Stimulated activated memory B cell treated with anti-CD40 and anti-IgM and Interleukin-4, amounts not matched to agents 10 μg/mL and 1 μg/mL and 100 μg/mL, for 72 hours (primary cell): ENCODE data around the gene PPP1R2.

Experiments
- ATAC-seq: fragments of 150-1000 bp; cut with Tn5 transposase; 2 replicates; pipeline ENCODE4 v1.10.0; 2021
- H3K27ac Mint-ChIP-seq: one replicate; pipeline ENCODE4 v1.8.0; 2022; ENCODE audit warnings: mild to moderate bottlenecking, mixed read lengths
- H3K27me3 Mint-ChIP-seq: one replicate; pipeline ENCODE4 v1.8.0; 2022; ENCODE audit warnings: mixed read lengths
- H3K36me3 Mint-ChIP-seq: one replicate; pipeline ENCODE4 v1.8.0; 2022; ENCODE audit warnings: mixed read lengths
- H3K4me1 Mint-ChIP-seq: one replicate; pipeline ENCODE4 v1.8.0; 2022; ENCODE audit warnings: mixed read lengths
- H3K4me3 Mint-ChIP-seq: one replicate; pipeline ENCODE4 v1.8.0; 2022; ENCODE audit warnings: mild to moderate bottlenecking, moderate library complexity, mixed read lengths
- H3K9me3 Mint-ChIP-seq: one replicate; pipeline ENCODE4 v1.8.0; 2022; ENCODE audit warnings: mixed read lengths

Gene PPP1R2

DNA sequence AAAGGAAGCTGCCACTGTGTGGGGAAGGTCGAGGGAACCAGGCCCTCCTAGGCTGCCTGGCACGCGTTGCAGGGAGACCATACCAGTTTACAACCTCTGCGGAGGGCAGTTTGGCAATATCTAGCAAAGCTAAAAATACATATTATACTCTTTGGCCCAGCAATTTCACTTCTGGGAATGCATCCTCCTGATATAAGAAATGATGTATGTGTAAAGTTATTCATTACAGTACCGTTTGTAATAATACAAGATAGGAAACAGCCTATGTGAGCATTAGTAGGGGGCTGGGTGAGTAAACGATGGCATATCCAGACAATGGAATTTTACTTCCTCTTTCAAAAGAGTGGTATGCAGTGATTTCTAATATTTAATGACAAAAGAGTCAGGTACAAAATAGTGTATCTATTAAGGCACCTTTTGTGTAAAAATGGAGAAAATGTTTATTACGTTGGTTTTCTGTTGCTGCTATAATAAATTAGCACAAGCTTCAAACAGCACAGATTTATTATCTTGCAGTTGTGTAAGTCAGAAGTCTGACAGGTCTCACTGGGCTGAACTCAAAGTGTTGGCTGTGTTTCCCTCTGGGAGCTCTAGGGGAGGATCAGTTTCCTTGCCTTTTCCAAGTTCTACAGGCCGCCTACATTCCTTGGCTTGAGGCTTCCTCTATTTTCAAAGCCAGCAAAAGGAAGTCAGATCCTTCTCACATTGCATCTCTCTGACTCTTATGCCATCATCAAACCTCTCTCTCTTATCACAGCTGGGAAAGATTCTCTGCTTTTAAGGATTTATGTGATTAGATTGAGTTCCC lies 31.6 kb upstream of the PPP1R2 start:
- no peak overlapping the region for H3K4me3 Mint-ChIP-seq
- no peaks in the 10 kb centered on the region for H3K9me3 Mint-ChIP-seq
- no peaks in the 10 kb centered on the region for H3K27me3 Mint-ChIP-seq
- no peak for ATAC-seq
- H3K27ac Mint-ChIP-seq = no peak overlapping the region
- no peaks in the 10 kb centered on the region for H3K36me3 Mint-ChIP-seq
- H3K4me1 Mint-ChIP-seq = peaks cover 19% of the 10 kb centered on the region

DNA sequence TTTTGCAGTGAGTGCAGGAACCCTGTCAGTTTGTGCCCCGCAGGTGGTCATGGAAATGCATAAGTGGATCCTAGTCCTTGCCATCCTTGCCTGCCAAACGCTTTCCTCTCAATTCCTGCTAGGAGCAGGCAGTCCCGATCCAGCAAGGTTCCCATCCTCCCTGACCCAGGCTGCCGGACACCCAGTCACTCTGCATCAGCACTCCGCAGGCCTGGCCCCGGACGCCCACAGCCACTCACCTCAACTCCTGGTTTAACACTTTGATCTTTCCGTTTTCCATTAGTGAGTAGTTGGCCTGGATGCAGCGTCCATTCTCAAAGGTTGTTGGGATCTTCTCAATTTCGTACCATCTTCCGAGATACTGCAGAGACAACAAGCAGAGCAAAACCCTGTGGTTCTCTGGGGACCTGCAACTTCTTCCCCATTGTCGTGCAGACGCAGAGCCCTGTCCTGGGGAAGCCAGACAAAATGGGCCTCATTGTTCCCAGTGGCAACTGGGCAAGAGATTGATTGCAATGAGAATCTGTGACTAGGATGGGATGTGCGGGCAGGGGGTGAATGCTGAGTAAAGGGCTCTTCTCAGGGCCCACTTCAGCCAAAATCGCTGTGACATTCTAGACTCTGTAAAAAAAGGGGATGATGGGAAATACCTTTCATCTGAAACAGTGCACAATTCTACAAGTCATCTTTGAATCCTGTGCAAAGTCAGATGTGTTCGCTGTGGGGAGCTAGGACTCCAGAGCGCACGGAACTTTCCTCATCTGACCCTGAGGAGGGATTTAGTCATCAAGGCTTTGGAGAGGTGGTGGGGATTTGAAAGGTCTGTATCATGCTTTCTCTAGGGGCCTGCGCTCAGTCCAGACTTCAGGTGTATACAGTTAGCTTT lies 30.7 kb upstream of the PPP1R2 start:
- Mint-ChIP-seq H3K9me3 (no peaks in the 10 kb centered on the region), H3K36me3 (no peaks in the 10 kb centered on the region), H3K27ac (no peak overlapping the region), H3K4me3 (no peak overlapping the region), H3K27me3 (no peaks in the 10 kb centered on the region), H3K4me1 (peaks cover 23% of the 10 kb centered on the region)
- no peak for ATAC-seq

DNA sequence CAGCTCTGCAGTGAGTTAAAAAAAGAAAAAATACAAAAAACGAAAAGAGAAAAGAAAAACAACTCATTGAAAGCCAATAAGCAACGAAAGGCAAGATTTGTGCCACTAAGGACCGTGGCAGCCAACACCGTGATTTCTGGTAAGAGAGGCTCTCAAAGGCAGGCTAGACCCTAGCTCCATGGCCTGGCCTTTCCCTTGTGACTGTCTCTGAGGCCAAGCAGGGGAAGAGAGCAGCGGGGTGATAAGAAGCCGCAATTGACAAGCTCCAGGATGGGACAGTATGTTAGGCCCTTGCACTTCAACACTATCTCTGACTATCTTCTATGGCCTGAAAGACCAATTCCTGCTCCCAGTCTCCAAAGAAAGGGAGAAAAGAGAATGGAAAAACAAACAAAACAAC lies 28.2 kb upstream of the PPP1R2 start:
- H3K27ac Mint-ChIP-seq = no peak overlapping the region

DNA sequence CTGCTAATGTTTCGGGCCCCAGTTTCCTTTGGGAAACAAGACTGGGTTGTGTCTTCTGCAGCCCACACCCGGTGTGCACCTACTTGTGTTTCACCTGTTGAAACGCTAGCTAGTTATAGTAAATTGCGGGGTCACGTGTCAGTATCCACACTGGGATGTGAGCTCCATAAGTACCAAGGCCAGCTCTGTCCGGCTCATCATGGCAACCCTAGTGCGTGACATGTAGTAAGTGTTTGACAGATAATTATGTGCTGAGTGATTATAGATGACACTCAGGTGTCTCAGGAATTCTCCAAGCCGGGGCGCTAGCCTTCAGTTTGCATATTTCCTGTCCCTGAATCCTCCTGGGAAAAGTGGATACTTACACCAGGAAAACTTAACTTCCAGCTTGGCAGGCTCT lies 27.8 kb upstream of the PPP1R2 start:
- Mint-ChIP-seq H3K9me3 (no peaks in the 10 kb centered on the region), H3K4me1 (peaks cover 24% of the 10 kb centered on the region), H3K4me3 (no peak overlapping the region), H3K36me3 (no peaks in the 10 kb centered on the region), H3K27ac (no peak overlapping the region), H3K27me3 (peaks cover 7% of the 10 kb centered on the region)
- no peak for ATAC-seq

More for the DNA sequence above, 28.2 kb upstream of the PPP1R2 start:
- ATAC-seq = no peak
- no peak overlapping the region for H3K4me3 Mint-ChIP-seq
- peaks cover 24% of the 10 kb centered on the region for H3K4me1 Mint-ChIP-seq
- no peaks in the 10 kb centered on the region for H3K36me3 Mint-ChIP-seq
- peaks cover 6% of the 10 kb centered on the region for H3K27me3 Mint-ChIP-seq
- no peaks in the 10 kb centered on the region for H3K9me3 Mint-ChIP-seq

DNA sequence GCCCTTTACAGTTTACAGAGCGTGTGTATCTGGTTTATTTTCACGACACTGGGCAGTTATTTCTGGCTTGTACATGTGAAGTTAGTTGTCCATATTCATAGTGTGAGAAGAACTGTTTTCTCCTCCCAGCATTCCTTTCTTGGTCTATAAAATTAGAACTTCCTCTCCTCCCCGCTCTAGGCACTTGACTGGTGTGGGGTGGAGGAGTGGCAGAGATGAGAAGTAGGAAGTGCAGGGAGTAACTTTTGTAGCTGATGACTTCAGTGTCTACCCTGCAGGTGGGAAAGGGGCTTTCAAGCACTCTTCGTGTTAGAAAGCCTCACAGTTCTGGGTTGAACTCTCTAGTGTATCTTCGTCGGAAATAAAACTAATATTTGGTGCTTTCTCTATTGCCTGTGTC lies 27.2 kb upstream of the PPP1R2 start:
- Mint-ChIP-seq H3K9me3 (no peaks in the 10 kb centered on the region), H3K4me3 (no peak overlapping the region), H3K27ac (no peak overlapping the region), H3K36me3 (no peaks in the 10 kb centered on the region), H3K4me1 (peaks cover 24% of the 10 kb centered on the region), H3K27me3 (peaks cover 7% of the 10 kb centered on the region)
- ATAC-seq = no peak

DNA sequence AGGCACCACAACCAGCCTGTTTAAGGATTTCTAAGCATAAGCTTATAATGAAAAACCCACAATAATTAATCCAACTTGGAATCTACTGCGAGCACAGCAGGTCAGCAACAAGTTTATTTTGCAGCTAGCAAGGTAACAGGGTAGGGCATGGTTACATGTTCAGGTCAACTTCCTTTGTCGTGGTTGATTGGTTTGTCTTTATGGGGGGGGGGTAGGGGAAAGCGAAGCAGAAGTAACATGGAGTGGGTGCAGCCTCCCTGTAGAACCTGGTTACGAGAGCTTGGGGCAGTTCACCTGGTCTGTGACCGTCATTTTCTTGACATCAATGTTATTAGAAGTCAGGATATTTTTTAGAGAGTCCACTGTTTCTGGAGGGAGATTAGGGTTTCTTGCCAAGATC lies 25.5 kb upstream of the PPP1R2 start:
- peaks cover 24% of the 10 kb centered on the region for H3K4me1 Mint-ChIP-seq
- ATAC-seq = no peak
- H3K36me3 Mint-ChIP-seq = no peaks in the 10 kb centered on the region
- no peak overlapping the region for H3K4me3 Mint-ChIP-seq
- peaks cover 7% of the 10 kb centered on the region for H3K27me3 Mint-ChIP-seq
- no peaks in the 10 kb centered on the region for H3K9me3 Mint-ChIP-seq
- H3K27ac Mint-ChIP-seq = peak overlapping the region; percentile 41

DNA sequence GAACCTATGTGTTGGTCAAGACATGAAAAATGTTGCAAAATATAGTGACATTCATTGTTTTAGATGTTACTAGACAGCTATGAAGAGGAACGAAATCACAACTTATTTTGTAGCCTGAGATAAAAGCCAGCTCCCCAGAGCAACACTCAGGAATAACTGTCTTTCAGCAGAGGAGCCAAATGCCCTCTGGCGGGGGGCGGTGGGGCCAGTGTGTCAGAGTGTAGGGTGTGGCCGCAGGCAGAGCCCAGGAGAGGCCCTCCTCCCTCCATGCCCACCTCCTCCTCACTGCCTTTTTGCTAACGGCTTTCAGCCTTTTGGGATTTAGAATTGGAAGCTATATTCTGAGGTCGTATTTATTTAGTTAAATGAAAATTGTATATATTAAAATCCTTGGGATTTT lies 23.7 kb upstream of the PPP1R2 start:
- ATAC-seq = no peak
- Mint-ChIP-seq H3K9me3 (no peaks in the 10 kb centered on the region), H3K36me3 (no peaks in the 10 kb centered on the region), H3K27me3 (peaks cover 7% of the 10 kb centered on the region), H3K27ac (no peak overlapping the region), H3K4me3 (no peak overlapping the region), H3K4me1 (peaks cover 24% of the 10 kb centered on the region)

DNA sequence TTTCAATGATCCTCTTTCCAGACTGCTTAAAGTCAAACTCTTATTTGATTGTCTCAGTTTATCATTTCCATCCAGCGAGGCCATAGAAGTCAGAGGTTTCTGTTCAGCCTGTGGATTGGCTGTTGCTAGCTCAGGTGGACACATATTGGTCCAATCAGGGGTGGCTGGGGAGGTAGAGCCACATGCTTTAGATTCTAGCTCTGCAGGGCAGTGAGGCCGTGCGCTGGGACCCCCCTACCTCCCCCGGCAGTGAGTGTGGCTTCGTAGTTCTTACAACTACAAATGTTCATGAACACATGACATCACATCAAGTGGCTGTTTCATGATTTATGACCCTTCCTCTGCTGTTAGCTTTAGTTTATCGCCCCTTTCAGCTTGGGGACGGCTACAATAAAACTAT lies 22.6 kb upstream of the PPP1R2 start:
- Mint-ChIP-seq H3K4me1 (peaks cover 24% of the 10 kb centered on the region), H3K27ac (no peak overlapping the region), H3K27me3 (peaks cover 7% of the 10 kb centered on the region), H3K36me3 (no peaks in the 10 kb centered on the region), H3K4me3 (no peak overlapping the region), H3K9me3 (no peaks in the 10 kb centered on the region)
- ATAC-seq = no peak

DNA sequence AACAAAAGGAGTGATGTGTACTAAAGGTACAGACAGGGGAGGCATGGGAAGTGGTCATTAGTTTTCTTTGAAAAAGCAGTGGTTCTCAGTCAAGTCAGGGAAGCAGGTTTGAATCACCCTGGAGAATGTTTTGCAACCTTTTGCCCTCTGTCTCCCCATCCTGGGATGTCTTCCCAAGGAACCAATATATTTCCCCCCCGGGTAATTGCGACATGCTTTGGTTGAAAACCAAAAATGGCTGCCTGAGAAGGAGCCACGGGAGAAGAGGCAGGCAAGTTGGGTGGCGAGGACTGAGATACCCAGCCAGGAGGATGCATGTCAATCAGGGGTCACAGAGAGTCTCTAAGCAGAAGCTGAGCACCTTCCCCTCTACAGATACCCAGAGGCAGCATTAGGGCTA lies 20.2 kb upstream of the PPP1R2 start:
- ATAC-seq = no peak
- peaks cover 7% of the 10 kb centered on the region for H3K27me3 Mint-ChIP-seq
- no peak overlapping the region for H3K27ac Mint-ChIP-seq
- no peaks in the 10 kb centered on the region for H3K9me3 Mint-ChIP-seq
- no peak overlapping the region for H3K4me3 Mint-ChIP-seq
- H3K4me1 Mint-ChIP-seq = peaks cover 10% of the 10 kb centered on the region
- H3K36me3 Mint-ChIP-seq = no peaks in the 10 kb centered on the region

DNA sequence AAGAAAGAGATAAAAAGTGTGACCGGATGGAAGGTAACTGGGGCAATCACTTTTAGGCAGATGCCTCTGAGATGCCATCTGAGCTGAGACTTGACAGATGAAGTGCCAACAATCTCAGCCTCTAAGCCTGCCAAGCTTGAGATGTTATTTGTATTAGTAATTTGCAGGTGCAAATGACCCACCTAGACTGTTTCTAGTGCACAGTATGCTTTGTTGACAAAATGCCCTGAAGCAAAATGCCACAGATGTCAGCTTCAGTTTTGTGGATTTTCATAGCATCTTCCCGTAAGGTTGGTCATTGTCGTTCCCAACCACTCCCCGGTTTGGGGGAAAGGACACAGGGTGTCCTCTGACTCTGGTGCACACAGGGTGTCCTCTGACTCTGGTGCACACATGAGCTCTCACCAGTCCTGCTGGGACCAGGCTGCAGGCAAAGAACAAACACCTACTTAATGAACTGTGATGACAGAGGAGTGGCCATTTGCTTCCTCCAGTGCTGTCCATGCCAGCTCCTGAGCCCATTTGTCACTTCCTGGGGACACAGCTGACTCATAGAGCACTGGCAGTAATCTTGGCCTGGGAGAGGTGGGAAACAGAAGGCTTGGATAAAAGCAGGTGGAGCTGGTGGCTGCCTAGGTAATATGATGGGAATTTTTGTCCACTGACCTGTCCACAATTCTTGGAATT lies 16.7 kb upstream of the PPP1R2 start:
- H3K4me1 Mint-ChIP-seq = peaks cover 9% of the 10 kb centered on the region
- no peak overlapping the region for H3K4me3 Mint-ChIP-seq
- no peak for ATAC-seq
- H3K9me3 Mint-ChIP-seq = no peaks in the 10 kb centered on the region
- H3K27ac Mint-ChIP-seq = no peak overlapping the region
- H3K27me3 Mint-ChIP-seq = no peaks in the 10 kb centered on the region
- no peaks in the 10 kb centered on the region for H3K36me3 Mint-ChIP-seq

DNA sequence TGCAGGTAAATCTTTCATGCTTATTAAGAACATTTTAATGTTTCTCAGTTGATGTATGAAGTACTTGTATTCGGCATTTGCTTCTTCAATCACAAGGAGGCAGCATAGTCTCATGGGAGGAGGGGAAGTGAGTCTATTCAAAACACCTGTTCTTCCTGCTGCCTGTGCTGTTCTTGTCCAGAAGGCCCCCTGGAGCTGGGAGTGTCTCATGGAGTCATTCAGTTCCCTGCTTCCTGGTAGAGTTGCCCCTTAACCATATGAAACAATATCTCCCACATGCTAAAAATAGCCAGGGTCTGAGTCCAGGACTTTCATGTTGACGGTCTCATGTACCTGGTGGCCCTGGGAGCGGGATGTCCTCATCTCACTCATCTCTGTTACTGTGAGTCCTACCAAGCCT lies 15.5 kb upstream of the PPP1R2 start:
- Mint-ChIP-seq H3K27me3 (no peaks in the 10 kb centered on the region), H3K36me3 (no peaks in the 10 kb centered on the region), H3K27ac (no peak overlapping the region), H3K4me1 (peaks cover 9% of the 10 kb centered on the region), H3K4me3 (no peak overlapping the region), H3K9me3 (no peaks in the 10 kb centered on the region)
- peak; percentile 70 for ATAC-seq

DNA sequence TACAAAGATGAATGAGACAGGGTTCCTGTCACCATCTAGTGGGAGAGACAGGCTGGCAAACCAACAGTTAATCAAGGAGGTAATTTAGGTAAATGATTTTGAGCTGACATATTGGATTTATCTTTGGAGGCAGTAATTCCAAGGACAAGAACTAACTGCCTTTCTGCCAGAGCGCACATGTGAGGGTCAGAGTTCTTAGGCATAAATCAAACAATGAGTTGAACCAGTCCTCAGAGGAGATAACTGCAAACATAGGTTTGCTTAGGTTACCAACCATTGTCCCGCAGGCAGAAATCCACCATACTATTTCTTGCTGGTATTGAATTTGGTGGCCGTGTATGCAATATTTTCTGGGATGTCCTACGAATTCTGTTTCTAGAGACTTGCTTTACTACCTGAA lies 14.2 kb upstream of the PPP1R2 start:
- Mint-ChIP-seq H3K27me3 (no peaks in the 10 kb centered on the region), H3K4me3 (no peak overlapping the region), H3K36me3 (no peaks in the 10 kb centered on the region), H3K9me3 (no peaks in the 10 kb centered on the region), H3K4me1 (peaks cover 9% of the 10 kb centered on the region), H3K27ac (no peak overlapping the region)
- no peak for ATAC-seq

DNA sequence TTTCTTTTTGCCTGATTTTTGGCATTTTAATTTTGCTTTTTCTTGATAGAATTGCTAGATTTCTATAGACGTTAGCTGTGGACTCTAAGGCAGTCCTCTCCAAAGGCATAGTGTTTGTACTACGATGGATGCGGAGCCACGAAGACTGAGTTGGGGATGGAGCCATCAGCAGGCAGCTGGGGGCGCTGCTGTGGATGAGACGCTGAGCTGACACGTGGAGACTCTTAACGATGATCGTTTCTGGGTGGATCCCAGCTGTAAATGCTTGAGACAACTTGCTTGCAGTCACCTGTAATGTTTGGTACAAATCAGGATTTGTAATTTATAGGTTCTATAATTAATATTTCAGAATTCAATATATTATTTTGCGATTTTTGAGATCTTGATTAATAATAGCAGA lies 13.3 kb upstream of the PPP1R2 start:
- no peak for ATAC-seq
- peaks cover 13% of the 10 kb centered on the region for H3K4me1 Mint-ChIP-seq
- H3K4me3 Mint-ChIP-seq = no peak overlapping the region
- no peaks in the 10 kb centered on the region for H3K27me3 Mint-ChIP-seq
- H3K36me3 Mint-ChIP-seq = no peaks in the 10 kb centered on the region
- peak overlapping the region; percentile 26 for H3K27ac Mint-ChIP-seq
- H3K9me3 Mint-ChIP-seq = no peaks in the 10 kb centered on the region

DNA sequence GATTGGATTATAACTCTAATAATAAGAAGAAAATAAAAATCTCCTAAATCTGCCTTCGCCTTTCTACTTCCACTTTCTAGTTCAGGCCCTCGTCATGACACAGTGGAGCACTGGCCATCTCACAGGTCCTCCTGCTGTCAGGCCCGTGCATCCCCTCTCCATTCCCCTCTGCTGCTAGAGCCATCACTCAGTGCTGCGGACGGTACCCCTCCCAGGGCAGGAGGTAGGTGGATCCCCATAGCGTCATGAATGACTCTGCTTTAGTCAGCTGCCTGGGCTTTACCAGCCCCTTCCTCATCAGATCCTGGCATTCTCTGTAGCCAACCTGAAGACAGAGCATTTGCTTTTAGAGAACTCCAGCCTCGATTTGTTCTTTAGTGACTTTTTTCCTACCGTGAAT lies 12.0 kb upstream of the PPP1R2 start:
- Mint-ChIP-seq H3K9me3 (no peaks in the 10 kb centered on the region), H3K27me3 (no peaks in the 10 kb centered on the region), H3K4me3 (no peak overlapping the region), H3K4me1 (peaks cover 24% of the 10 kb centered on the region), H3K36me3 (no peaks in the 10 kb centered on the region), H3K27ac (no peak overlapping the region)
- no peak for ATAC-seq

DNA sequence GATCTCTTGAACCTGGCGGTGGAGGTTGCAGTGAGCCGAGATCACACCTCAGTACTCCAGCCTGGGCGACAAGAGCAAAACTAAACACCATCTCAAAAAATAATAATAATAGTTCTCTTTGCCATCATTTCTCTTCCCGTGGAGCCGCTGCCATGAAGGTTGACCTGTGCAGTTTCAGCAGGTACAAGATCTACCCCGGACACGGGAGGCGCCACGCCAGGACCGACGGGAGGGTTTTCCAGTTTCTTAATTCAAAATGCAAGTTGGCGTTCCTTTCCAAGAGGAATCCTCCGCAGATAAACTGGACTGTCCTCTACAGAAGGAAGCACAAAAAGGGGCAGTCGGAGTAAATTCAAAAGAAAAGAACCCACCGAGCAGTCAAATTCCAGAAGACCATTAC lies 11.3 kb upstream of the PPP1R2 start:
- no peak overlapping the region for H3K4me3 Mint-ChIP-seq
- no peaks in the 10 kb centered on the region for H3K9me3 Mint-ChIP-seq
- no peaks in the 10 kb centered on the region for H3K27me3 Mint-ChIP-seq
- no peak for ATAC-seq
- peaks cover 29% of the 10 kb centered on the region for H3K4me1 Mint-ChIP-seq
- H3K36me3 Mint-ChIP-seq = no peaks in the 10 kb centered on the region
- peak overlapping the region; percentile 49 for H3K27ac Mint-ChIP-seq
